Neural cell (in vitro differentiated cells): ENCODE data around the gene TMC1. TPM values are rescaled to one million over a fixed set of nuclear protein-coding genes. Genes with fewer than 3 reads are reported as not detected.
"Not testable (repeated sequence)": the region's sequence is repeated elsewhere in the genome, so short reads cannot be mapped to it uniquely, and the experiment has no call there.

Experiments used
- H2AFZ ChIP-seq: fragments of 200-600, 300-800 bp; sonication (generic), shearing (Covaris generic); 2 replicates; pipeline ENCODE4 v1.6.0; 2014; ENCODE audit warnings: low read depth, mild to moderate bottlenecking, antibody characterized with exemption, low read length, moderate library complexity
- H3F3A ChIP-seq: fragments of 200-600 bp; shearing (Covaris generic); 2 replicates; pipeline ENCODE4 v1.6.1; 2016; ENCODE audit warnings: mild to moderate bottlenecking, moderate library complexity, mixed read lengths, antibody characterized with exemption, low read length; ENCODE audit not compliant: insufficient read depth, poor library complexity, severe bottlenecking
- H3K27ac ChIP-seq: fragments of 200-600, 300-800 bp; sonication (generic), shearing (Covaris generic); 2 replicates; pipeline ENCODE4 v1.5.1; 2014; ENCODE audit warnings: mild to moderate bottlenecking, low read length, moderate library complexity
- H3K27me3 ChIP-seq: fragments of 300-800, 200-600 bp; sonication (generic), shearing (Covaris generic); 2 replicates; pipeline ENCODE4 v1.6.0; 2014; ENCODE audit warnings: mild to moderate bottlenecking, low read depth, low read length, moderate library complexity; ENCODE audit not compliant: insufficient read depth
- H3K36me3 ChIP-seq: fragments of 300-800, 200-600 bp; sonication (generic), shearing (Covaris generic); 2 replicates; pipeline ENCODE4 v1.5.1; 2014; ENCODE audit warnings: mild to moderate bottlenecking, antibody characterized with exemption, low read length, moderate library complexity; ENCODE audit not compliant: insufficient read depth
- H3K4me2 ChIP-seq: fragments of 300-800, 200-600 bp; sonication (generic), shearing (Covaris generic); 2 replicates; pipeline ENCODE4 v1.6.0; 2014; ENCODE audit warnings: mild to moderate bottlenecking, low read length
- H3K4me3 ChIP-seq: fragments of 300-800, 200-600 bp; sonication (generic), shearing (Covaris generic); 2 replicates; pipeline ENCODE4 v1.5.1; 2014; ENCODE audit warnings: mild to moderate bottlenecking, low read length, moderate library complexity
- H3K79me2 ChIP-seq: fragments of 200-600 bp; shearing (Covaris generic); replicated peaks from 2 replicates; pipeline ENCODE4 v1.6.0; 2014; ENCODE audit warnings: mild to moderate bottlenecking, low read length, moderate library complexity; ENCODE audit not compliant: insufficient read depth
- H3K9ac ChIP-seq: fragments of 300-800, 200-600 bp; sonication (generic), shearing (Covaris generic); 2 replicates; pipeline ENCODE4 v1.6.1; 2016; ENCODE audit warnings: mild to moderate bottlenecking, low read length, mixed read lengths
- H3K9me2 ChIP-seq: fragments of 200-600 bp; shearing (Covaris generic); 2 replicates; pipeline ENCODE4 v1.6.1; 2016; ENCODE audit warnings: mild to moderate bottlenecking, low read length, mixed read lengths; ENCODE audit not compliant: insufficient read depth
- H3K9me3 ChIP-seq: fragments of 200-600, 300-800 bp; sonication (generic), shearing (Covaris generic); 2 replicates; pipeline ENCODE4 v1.6.1; 2016; ENCODE audit warnings: mild to moderate bottlenecking, mixed run types, low read length, moderate library complexity, mixed read lengths
- H4K20me1 ChIP-seq: fragments of 200-600 bp; shearing (Covaris generic); 2 replicates; pipeline ENCODE4 v1.6.1; 2016; ENCODE audit warnings: mild to moderate bottlenecking, mixed run types; ENCODE audit not compliant: insufficient read depth
- EP300 ChIP-seq: fragments of 450-650 bp; conservative IDR thresholded peaks from 2 replicates; pipeline ENCODE4 v1.6.1; 2014; ENCODE audit warnings: antibody characterized with exemption, mild to moderate bottlenecking, moderate library complexity; ENCODE audit not compliant: poor library complexity, severe bottlenecking
- EZH2 ChIP-seq: fragments of 200-600, 300-800 bp; shearing (Covaris generic), sonication (generic); IDR thresholded peaks from 2 replicates; pipeline ENCODE4 v1.6.1; 2014; ENCODE audit warnings: antibody characterized with exemption, low read length, borderline replicate concordance, mild to moderate bottlenecking; ENCODE audit not compliant: insufficient read depth, poor library complexity, severe bottlenecking
- MXI1 ChIP-seq: fragments of 450-650 bp; conservative IDR thresholded peaks from 2 replicates; pipeline ENCODE4 v1.6.1; 2014; ENCODE audit warnings: antibody characterized with exemption, mild to moderate bottlenecking; ENCODE audit not compliant: poor library complexity, severe bottlenecking
- POLR2AphosphoS5 ChIP-seq: IDR thresholded peaks from 2 replicates; pipeline ENCODE4 v1.6.1; 2012
- RAD21 ChIP-seq: fragments of 450-650 bp; conservative IDR thresholded peaks from 2 replicates; pipeline ENCODE4 v1.6.1; 2014; ENCODE audit warnings: antibody characterized with exemption, mild to moderate bottlenecking, moderate library complexity
- SMC3 ChIP-seq: fragments of 450-650 bp; conservative IDR thresholded peaks from 2 replicates; pipeline ENCODE4 v1.6.1; 2014; ENCODE audit warnings: antibody characterized with exemption, mild to moderate bottlenecking, moderate library complexity; ENCODE audit not compliant: poor library complexity
- TAF1 ChIP-seq: IDR thresholded peaks from 2 replicates; pipeline ENCODE4 v1.6.1; 2012; ENCODE audit warnings: low read depth
- polyA plus RNA-seq: library from polyadenylated mRNA; depleted of rRNA; stranded (reverse); fragments of >200 nt; gene quantifications from 2 replicates; pipeline ENCODE4 v1.2.3, GENCODE V29; 2014
- TF ChIP-seq, protein P1 (sequence below): fragments of 450-650 bp; IDR thresholded peaks from 2 replicates; pipeline ENCODE4 v1.5.1; 2014; ENCODE audit warnings: antibody characterized with exemption, mild to moderate bottlenecking, moderate library complexity; ENCODE audit not compliant: poor library complexity, severe bottlenecking
- TF ChIP-seq, protein P2 (sequence below): IDR thresholded peaks from 2 replicates; pipeline ENCODE4 v1.6.1; 2012; ENCODE audit warnings: borderline replicate concordance

TMC1 gene
- polyA plus RNA-seq, 1 donor from 2014 or later, result not detected

DNA sequence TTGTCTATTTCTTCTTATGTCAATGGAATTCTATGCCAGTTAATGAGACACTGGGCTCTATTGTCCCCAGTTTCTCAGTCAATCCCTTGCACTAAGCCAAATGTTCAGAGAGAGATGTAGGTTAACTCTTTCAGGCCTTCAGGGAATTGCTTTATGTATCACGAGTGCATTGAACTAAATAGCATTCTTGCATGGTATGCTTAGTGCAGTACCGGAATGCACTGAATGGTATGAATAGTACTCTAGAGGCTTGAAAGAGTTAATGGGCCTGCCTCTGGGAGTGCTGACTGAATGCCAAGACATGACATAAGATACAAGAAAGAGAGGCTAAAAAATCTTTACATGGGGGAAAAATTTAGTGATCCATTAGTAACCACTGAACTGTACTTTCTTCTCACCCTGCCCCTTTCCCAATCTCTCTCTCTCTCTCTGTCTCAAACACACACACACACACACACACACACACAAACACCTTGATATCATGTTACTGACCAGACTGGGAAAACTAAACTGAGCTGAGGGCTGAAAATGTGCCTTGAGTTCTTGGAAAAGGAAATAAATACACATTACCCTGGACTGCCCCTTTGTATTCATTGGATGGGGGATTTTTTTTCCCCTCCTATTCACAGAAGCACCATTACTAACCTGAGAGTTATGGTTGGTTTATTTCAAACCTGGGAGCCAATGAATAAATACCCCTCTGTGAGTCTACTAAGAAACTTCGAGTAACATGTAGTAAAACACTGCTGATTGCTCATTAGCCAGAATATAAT lies 35.4 kb upstream of the TMC1 start:
- Histone ChIP-seq H3K36me3 (no peaks in the 10 kb centered on the region), H3K27ac (no peak overlapping the region), H3K9me2 (no peaks in the 10 kb centered on the region), H3F3A (no peaks in the 10 kb centered on the region), H3K9ac (no peak overlapping the region), H3K4me2 (no peak overlapping the region), H3K9me3 (no peaks in the 10 kb centered on the region), H2AFZ (no peak overlapping the region), H3K27me3 (no peaks in the 10 kb centered on the region), H3K4me3 (no peak overlapping the region), H3K79me2 (no peaks in the 10 kb centered on the region), H4K20me1 (no peaks in the 10 kb centered on the region)
- no peak for TF ChIP-seq POLR2AphosphoS5

DNA sequence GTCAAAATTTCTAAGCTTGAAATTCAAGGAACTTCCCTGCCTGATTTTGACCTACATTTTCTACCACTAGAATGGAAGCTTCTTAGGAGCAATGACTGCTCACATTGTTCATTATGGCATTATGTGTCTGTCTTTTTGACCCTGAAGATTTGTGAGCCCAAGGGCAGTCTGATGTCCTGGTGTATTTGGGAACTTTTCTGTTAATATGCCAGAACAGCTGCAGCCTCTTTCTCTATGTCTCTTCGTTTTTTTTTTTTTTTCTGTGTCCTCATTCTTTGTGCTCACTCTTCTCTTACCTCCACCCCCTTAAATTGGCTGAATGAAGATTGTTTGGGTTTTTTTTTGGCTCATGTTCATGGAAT lies 34.8 kb upstream of the TMC1 start:
- H3F3A ChIP-seq, result no peaks in the 10 kb centered on the region
- H3K36me3 ChIP-seq, result no peaks in the 10 kb centered on the region
- no peaks in the 10 kb centered on the region for H3K9me2 ChIP-seq
- no peak overlapping the region for H3K4me3 ChIP-seq
- no peaks in the 10 kb centered on the region for H3K79me2 ChIP-seq
- H2AFZ ChIP-seq, result no peak overlapping the region
- H3K27me3 ChIP-seq, result no peaks in the 10 kb centered on the region
- H3K4me2 ChIP-seq, result no peak overlapping the region
- no peak for TF ChIP-seq EZH2
- H4K20me1 ChIP-seq, result no peaks in the 10 kb centered on the region
- H3K9ac ChIP-seq, result no peak overlapping the region
- H3K9me3 ChIP-seq, result no peaks in the 10 kb centered on the region
- H3K27ac ChIP-seq, result no peak overlapping the region

DNA sequence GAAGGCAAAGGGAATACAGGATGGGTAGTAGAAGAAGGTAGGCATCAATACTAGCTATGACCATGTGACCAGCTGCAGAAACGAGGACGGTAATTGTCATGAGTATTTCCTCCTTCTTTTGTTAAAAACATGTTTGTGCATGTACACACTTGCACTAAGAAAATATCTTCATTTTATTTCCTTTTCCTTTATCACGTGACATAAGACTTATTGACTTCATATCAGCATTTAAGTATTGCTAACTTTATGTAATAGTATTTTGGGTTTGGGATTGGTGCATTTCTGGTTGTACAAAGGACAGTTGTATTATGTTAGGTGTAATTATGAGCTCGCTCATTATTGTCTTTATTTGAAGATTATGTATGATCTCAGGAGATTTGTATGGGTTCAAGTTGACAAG lies 33.7 kb upstream of the TMC1 start:
- not testable (repeated sequence) for H3K79me2 ChIP-seq, H3K9ac ChIP-seq, H3K27me3 ChIP-seq, H3K9me3 ChIP-seq, H3K4me2 ChIP-seq, H3F3A ChIP-seq, H3K9me2 ChIP-seq, H3K27ac ChIP-seq, H3K4me3 ChIP-seq, H2AFZ ChIP-seq, H3K36me3 ChIP-seq, H4K20me1 ChIP-seq

DNA sequence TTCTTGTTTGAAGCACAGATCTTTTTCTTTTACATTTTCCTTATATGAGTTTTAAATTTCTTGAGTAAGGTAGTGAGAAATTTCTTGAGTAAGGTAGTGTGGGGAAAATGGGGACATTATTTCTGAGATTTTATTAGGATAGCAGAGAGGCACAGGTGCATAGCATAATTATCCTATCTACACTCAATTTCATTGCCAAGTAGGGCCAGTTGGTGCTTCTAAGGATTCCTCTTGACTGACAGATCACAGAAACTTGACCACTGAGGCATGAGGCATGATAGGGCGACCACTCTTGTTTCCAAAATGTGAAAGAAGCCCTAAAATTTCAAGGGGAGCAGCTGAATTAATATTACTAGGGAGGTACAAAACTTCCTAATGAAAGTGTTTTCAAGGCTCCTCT lies 31.4 kb upstream of the TMC1 start:
- H3K4me2 ChIP-seq, result no peak overlapping the region
- no peak overlapping the region for H3K9ac ChIP-seq
- no peak overlapping the region for H2AFZ ChIP-seq
- H4K20me1 ChIP-seq, result no peaks in the 10 kb centered on the region
- H3K9me3 ChIP-seq, result no peaks in the 10 kb centered on the region
- no peaks in the 10 kb centered on the region for H3K9me2 ChIP-seq
- H3K27ac ChIP-seq, result no peak overlapping the region
- H3K79me2 ChIP-seq, result no peaks in the 10 kb centered on the region
- no peak overlapping the region for H3K4me3 ChIP-seq
- H3K27me3 ChIP-seq, result no peaks in the 10 kb centered on the region
- TF ChIP-seq, protein P1, sequence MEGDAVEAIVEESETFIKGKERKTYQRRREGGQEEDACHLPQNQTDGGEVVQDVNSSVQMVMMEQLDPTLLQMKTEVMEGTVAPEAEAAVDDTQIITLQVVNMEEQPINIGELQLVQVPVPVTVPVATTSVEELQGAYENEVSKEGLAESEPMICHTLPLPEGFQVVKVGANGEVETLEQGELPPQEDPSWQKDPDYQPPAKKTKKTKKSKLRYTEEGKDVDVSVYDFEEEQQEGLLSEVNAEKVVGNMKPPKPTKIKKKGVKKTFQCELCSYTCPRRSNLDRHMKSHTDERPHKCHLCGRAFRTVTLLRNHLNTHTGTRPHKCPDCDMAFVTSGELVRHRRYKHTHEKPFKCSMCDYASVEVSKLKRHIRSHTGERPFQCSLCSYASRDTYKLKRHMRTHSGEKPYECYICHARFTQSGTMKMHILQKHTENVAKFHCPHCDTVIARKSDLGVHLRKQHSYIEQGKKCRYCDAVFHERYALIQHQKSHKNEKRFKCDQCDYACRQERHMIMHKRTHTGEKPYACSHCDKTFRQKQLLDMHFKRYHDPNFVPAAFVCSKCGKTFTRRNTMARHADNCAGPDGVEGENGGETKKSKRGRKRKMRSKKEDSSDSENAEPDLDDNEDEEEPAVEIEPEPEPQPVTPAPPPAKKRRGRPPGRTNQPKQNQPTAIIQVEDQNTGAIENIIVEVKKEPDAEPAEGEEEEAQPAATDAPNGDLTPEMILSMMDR, result no peak
- no peak for TF ChIP-seq EZH2
- TF ChIP-seq MXI1, result no peak
- no peak for TF ChIP-seq POLR2AphosphoS5
- no peak for TF ChIP-seq SMC3
- TF ChIP-seq TAF1, result no peak
- TF ChIP-seq EP300, result no peak
- TF ChIP-seq, protein P2, sequence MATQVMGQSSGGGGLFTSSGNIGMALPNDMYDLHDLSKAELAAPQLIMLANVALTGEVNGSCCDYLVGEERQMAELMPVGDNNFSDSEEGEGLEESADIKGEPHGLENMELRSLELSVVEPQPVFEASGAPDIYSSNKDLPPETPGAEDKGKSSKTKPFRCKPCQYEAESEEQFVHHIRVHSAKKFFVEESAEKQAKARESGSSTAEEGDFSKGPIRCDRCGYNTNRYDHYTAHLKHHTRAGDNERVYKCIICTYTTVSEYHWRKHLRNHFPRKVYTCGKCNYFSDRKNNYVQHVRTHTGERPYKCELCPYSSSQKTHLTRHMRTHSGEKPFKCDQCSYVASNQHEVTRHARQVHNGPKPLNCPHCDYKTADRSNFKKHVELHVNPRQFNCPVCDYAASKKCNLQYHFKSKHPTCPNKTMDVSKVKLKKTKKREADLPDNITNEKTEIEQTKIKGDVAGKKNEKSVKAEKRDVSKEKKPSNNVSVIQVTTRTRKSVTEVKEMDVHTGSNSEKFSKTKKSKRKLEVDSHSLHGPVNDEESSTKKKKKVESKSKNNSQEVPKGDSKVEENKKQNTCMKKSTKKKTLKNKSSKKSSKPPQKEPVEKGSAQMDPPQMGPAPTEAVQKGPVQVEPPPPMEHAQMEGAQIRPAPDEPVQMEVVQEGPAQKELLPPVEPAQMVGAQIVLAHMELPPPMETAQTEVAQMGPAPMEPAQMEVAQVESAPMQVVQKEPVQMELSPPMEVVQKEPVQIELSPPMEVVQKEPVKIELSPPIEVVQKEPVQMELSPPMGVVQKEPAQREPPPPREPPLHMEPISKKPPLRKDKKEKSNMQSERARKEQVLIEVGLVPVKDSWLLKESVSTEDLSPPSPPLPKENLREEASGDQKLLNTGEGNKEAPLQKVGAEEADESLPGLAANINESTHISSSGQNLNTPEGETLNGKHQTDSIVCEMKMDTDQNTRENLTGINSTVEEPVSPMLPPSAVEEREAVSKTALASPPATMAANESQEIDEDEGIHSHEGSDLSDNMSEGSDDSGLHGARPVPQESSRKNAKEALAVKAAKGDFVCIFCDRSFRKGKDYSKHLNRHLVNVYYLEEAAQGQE, result no peak
- TF ChIP-seq RAD21, result no peak
- H3F3A ChIP-seq, result no peaks in the 10 kb centered on the region
- H3K36me3 ChIP-seq, result no peaks in the 10 kb centered on the region
